ENCODE measurements around the gene NELFB.

Gene NELFB

GRCh38 chr9:137315581-137316011 lies 60.5 kb downstream of the NELFB start:
- DNase-seq, result no peak

DNA sequence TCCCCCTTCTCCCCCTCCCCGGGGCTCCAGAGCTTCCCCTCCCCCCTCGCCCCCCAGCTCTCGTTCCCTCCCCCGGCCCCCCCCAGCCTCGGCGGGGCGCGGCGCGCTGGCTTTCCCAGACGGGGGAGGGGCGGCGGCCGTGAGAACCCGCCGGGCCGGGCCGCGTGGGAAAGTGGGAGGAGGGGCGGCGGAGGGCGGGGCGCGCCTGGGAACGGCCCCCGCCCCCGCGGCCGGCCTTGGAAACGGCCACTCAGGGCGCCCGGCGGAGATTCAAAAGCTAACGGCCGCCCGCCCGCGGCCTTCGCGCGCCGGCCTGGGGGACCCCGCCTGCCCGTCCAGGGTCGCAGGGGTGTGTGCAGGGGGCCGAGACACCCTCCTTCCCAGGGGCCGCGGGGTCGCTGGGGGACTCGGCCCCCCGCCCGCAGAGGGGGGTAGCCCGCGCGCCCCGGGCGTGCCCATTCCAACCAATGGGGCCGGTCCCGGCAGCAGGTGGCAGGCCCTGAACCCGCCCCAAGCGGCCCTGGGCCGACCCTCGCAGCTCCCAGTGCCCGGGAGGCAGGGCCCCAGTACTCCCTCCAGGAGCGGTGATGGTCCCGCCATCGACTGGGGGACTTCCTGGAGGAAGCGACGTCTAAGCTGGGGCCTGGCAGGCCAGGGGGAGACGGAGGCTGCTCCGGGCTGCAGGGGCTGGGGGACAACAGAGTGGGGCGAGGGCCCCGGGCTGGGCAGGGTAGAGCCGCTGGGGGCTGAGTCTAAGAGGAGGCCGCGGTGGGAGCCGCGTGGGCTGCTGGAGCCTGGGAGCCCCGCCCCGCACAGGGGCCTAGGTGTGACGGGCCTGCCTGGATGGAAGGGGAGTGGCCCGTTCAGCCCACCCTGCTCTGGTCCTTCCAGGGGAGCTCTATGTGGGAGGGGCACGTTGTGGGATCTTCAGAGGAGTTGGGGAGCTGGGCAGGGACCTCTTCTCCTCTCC lies 61.2 kb downstream of the NELFB start:
- no peak for DNase-seq

GRCh38 chr9:137317021-137317717 lies 62.0 kb downstream of the NELFB start:
- no peak for DNase-seq

- no peak for DNase-seq
These were observed 62.8 kb downstream of the NELFB start for GRCh38 chr9:137317718-137318511.

GRCh38 chr9:137318602-137319001 lies 63.5 kb downstream of the NELFB start:
- DNase-seq, result no peak

DNA sequence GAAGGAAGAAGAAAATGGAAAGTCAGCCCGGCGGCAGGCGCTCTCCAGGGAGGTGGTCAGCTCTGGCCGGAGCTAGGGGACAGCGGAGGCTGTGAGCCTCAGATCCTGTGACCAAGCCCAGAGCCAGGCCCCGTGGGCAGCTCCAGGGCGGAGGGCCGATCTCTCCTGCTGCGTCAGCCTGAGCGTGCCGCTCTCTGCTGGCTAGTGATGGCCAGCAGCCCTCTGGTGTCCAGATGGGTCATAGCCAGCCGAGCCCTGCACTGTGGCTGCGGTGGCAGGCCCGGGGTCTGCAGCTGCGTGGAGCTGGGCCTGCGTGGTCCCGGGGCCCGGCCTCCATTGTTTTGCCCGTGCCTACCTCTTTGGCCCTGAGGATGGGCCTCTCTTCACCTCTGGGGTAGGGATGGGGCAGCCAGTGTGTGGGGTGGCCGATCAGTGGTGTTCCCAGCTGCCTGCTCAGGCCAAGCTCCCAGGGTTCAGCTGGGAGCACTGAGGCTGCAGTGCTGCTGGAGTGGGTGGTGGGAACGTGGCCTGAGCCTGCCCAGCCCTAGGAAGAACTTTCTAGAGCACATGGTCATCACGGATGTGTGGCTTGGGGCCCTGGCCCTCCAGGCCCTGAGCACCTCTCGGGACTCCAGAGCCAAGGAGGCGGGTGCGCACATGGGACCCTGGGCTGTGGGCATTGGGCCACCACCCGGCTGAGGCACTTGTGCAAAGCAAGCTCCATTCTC lies 64.0 kb downstream of the NELFB start:
- DNase-seq, result no peak

DNA sequence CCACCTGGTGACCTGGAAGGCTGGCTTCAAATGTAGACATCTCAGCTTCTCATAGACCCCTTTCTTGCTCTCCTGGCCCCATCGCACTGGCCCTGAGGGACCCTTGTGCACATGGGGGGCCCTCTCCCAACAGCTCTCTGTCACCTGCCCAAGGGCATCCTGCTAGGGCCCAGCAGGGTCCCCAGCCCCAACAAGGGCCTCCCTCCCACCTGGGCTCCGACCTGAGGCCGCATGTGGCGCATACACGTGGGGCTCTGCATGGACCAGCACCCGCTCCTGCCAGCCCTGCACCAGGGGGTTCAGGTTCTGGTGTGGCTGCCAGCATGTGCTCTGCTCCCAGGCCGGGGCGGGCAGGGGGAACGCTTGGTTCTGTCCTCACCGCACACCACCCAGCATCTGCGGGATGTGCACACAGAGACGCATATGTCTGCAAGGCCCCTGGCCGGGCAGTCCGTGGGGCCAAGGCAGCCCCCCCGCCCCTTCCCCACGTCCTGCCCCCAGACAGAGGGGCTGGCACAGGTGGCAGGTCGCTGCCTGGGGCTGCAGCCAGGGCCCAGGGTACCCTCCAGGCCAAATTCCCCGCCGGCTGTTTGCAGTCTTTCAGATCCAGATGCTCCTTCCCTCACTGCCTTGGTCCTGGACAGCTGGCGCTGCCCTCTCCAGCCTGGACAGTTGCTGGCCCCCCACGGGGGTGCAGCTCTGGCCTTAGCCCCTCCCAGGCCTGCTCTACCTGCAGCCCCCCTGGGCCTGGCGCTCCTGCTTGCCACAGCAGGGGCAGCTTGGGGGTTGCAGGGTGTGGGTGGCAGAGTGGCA lies 64.8 kb downstream of the NELFB start:
- DNase-seq, result no peak

DNA sequence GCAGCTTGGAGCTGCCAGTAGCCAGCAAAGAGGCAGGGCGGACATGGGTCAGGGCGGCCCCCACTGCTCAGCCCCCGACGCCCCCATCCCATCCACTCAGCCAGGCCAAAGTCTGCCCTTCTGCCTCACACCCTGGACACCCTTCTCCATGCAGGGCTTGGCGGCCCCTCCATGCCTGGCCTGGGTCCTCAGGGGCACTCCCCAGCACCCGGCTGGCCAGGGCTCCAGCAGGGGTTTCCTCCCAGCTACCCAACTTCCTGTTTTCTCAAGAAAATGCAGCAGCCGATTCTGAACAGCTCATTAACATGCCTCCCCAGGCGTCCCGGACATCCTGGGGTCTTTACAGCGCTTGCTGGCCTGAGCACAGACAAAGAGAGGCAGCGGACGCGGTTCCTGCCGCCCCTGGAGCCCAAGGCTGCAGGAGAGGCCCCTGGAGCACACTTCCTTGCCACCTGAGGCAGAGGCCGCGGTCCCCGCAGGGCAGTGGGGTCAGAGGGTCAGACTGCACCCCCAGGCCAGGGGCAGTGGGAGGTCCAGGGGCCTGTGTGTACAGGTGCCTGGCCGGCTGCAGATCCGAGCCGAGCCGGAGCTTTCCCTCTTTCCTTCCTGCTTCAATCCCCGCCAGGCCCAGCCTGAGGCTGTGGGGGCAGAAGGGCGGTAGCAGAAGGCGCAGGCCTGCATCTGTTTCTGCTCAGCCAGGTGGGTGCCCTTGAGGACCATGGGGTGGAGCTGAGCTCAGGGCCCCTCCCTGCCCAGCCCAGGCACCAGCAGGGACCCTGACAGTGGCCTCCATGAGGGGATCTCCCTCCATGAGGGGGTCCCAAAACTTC lies 65.6 kb downstream of the NELFB start:
- no peak for DNase-seq

GRCh38 chr9:137321726-137322361 lies 66.7 kb downstream of the NELFB start:
- no peak for DNase-seq
